ENCODE measurements around the gene ZCCHC24. TPM values are rescaled to one million over a fixed set of nuclear protein-coding genes. Genes with fewer than 3 reads are reported as not detected.

Gene ZCCHC24
- total and polyA plus RNA-seq, 2 donors (not counting 1 experiment from before 2014, with no cell fraction given) = 33.2 to 44.4 TPM

- Histone ChIP-seq H3K9me3 (ENCODE audit: control insufficient read depth, insufficient read depth, low read depth, low read length) (no peaks in the 10 kb centered on the region), H2AFZ (ENCODE audit: low read length) (no peak overlapping the region), H3K27me3 (ENCODE audit: control insufficient read depth, insufficient read depth, low read length) (no peaks in the 10 kb centered on the region), H3K4me3 (replicated peaks in 1 of 4; ENCODE audit: control extremely low read depth in 1 of 4, insufficient read depth in 1 of 4, low read depth in 3 of 4, low read length in 4 of 4) (no peak overlapping the region), H3K27ac (ENCODE audit: insufficient read depth, low read length) (no peak overlapping the region), H4K20me1 (ENCODE audit: control insufficient read depth, extremely low read depth, insufficient read depth, low read length) (no peaks in the 10 kb centered on the region), H3K4me1 (ENCODE audit: control insufficient read depth, extremely low read depth, insufficient read depth, low read length) (no peaks in the 10 kb centered on the region), H3K36me3 (ENCODE audit: control insufficient read depth, insufficient read depth, low read length) (no peaks in the 10 kb centered on the region), H3K79me2 (ENCODE audit: control insufficient read depth, insufficient read depth, low read length) (no peaks in the 10 kb centered on the region), H3K9ac (ENCODE audit: insufficient read depth, low read length) (no peak overlapping the region), H3K4me2 (ENCODE audit: extremely low read depth, insufficient read depth, low read length) (no peak overlapping the region)
- DNase-seq (ENCODE audit: low read depth in 2 of 2) = no peak
- TF ChIP-seq EZH2 (IDR thresholded peaks at IDR 0.05; ENCODE audit: low read length, missing control alignments) (no peak), CTCF (conservative IDR thresholded peaks at IDR 0.05 in 1 of 2, IDR thresholded peaks at IDR 0.05 in 1 of 2; ENCODE audit: low read depth in 1 of 2, low read length in 2 of 2) (no peak)
These were observed 84.7 kb downstream of the ZCCHC24 start for GRCh38 chr10:79360499-79361342.

- H3K4me2 ChIP-seq (ENCODE audit: extremely low read depth, insufficient read depth, low read length) = no peak overlapping the region
- H3K27me3 ChIP-seq (ENCODE audit: control insufficient read depth, insufficient read depth, low read length) = no peaks in the 10 kb centered on the region
- H3K79me2 ChIP-seq (ENCODE audit: control insufficient read depth, insufficient read depth, low read length) = no peaks in the 10 kb centered on the region
- TF ChIP-seq EZH2 (IDR thresholded peaks at IDR 0.05; ENCODE audit: low read length, missing control alignments) (no peak), CTCF (conservative IDR thresholded peaks at IDR 0.05 in 1 of 2, IDR thresholded peaks at IDR 0.05 in 1 of 2; ENCODE audit: low read depth in 1 of 2, low read length in 2 of 2) (no peak)
- H3K4me1 ChIP-seq (ENCODE audit: control insufficient read depth, extremely low read depth, insufficient read depth, low read length) = no peaks in the 10 kb centered on the region
- no peaks in the 10 kb centered on the region for H4K20me1 ChIP-seq (ENCODE audit: control insufficient read depth, extremely low read depth, insufficient read depth, low read length)
- no peak overlapping the region for H3K9ac ChIP-seq (ENCODE audit: insufficient read depth, low read length)
- no peaks in the 10 kb centered on the region for H3K9me3 ChIP-seq (ENCODE audit: control insufficient read depth, insufficient read depth, low read depth, low read length)
- no peak overlapping the region for H2AFZ ChIP-seq (ENCODE audit: low read length)
- no peak overlapping the region for H3K4me3 ChIP-seq (replicated peaks in 1 of 4; ENCODE audit: control extremely low read depth in 1 of 4, insufficient read depth in 1 of 4, low read depth in 3 of 4, low read length in 4 of 4)
- no peak overlapping the region for H3K27ac ChIP-seq (ENCODE audit: insufficient read depth, low read length)
- no peaks in the 10 kb centered on the region for H3K36me3 ChIP-seq (ENCODE audit: control insufficient read depth, insufficient read depth, low read length)
- DNase-seq (ENCODE audit: low read depth in 2 of 2) = no peak
These were observed 85.5 kb downstream of the ZCCHC24 start for GRCh38 chr10:79359816-79360498.

DNA sequence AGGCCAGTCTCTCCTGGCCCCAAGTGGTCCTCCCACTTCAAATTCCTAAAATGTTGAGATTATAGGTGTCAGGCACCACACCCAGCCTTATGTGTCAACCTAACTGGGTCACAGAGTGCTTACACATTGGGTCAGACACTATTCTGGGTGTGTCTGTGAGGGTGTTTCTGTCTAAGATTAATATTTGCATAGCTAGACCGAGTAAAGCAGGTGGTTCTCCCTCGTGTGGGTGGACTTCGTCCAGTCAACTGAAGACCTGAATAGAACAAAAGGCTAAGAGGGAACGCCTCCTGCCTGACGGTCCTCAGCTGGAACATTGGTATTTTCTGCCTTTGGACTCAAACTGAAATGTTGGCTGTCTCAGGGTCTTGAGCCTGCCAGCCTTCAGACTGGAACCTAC lies 86.6 kb downstream of the ZCCHC24 start:
- Histone ChIP-seq H3K4me3 (replicated peaks in 1 of 4; ENCODE audit: control extremely low read depth in 1 of 4, insufficient read depth in 1 of 4, low read depth in 3 of 4, low read length in 4 of 4) (no peak overlapping the region), H3K9ac (ENCODE audit: insufficient read depth, low read length) (no peak overlapping the region), H3K79me2 (ENCODE audit: control insufficient read depth, insufficient read depth, low read length) (no peaks in the 10 kb centered on the region), H3K27me3 (ENCODE audit: control insufficient read depth, insufficient read depth, low read length) (no peaks in the 10 kb centered on the region), H3K9me3 (ENCODE audit: control insufficient read depth, insufficient read depth, low read depth, low read length) (no peaks in the 10 kb centered on the region), H3K4me2 (ENCODE audit: extremely low read depth, insufficient read depth, low read length) (no peak overlapping the region), H2AFZ (ENCODE audit: low read length) (no peak overlapping the region), H3K4me1 (ENCODE audit: control insufficient read depth, extremely low read depth, insufficient read depth, low read length) (no peaks in the 10 kb centered on the region), H4K20me1 (ENCODE audit: control insufficient read depth, extremely low read depth, insufficient read depth, low read length) (no peaks in the 10 kb centered on the region), H3K27ac (ENCODE audit: insufficient read depth, low read length) (no peak overlapping the region), H3K36me3 (ENCODE audit: control insufficient read depth, insufficient read depth, low read length) (peaks cover 8% of the 10 kb centered on the region)
- no peak for DNase-seq (ENCODE audit: low read depth in 2 of 2)
- no peak for TF ChIP-seq CTCF (conservative IDR thresholded peaks at IDR 0.05 in 1 of 2, IDR thresholded peaks at IDR 0.05 in 1 of 2; ENCODE audit: low read depth in 1 of 2, low read length in 2 of 2)
- no peak for TF ChIP-seq EZH2 (IDR thresholded peaks at IDR 0.05; ENCODE audit: low read length, missing control alignments)

Data from fibroblast of lung (primary cell).